Activated effector memory CD4-positive, alpha-beta T cell treated with Interleukin-2 at 50 U/mL for 16 hours (primary cell): ENCODE data around the gene THYN1.
"Not testable (repeated sequence)": the region's sequence is repeated elsewhere in the genome, so short reads cannot be mapped to it uniquely, and the experiment has no call there.

Source experiments
- DNase-seq: peaks from one replicate; pipeline ENCODE4 v3.0.0-alpha.2; 2020

The THYN1 gene

GRCh38 chr11:134253188-134253993 is at the start of gene THYN1, which contains the start of gene ACAD8:
Gene THYN1 (minus strand): TSS chr11:134253352. CDS start chr11:134252882, 470 bp downstream.
Gene ACAD8 (plus strand): TSS chr11:134253568. CDS start chr11:134253601, 33 bp downstream.
- peak; percentile 93 for DNase-seq

GRCh38 chr11:134294664-134295063 is 41.5 kb upstream of the THYN1 start:
- DNase-seq, result no peak

DNA sequence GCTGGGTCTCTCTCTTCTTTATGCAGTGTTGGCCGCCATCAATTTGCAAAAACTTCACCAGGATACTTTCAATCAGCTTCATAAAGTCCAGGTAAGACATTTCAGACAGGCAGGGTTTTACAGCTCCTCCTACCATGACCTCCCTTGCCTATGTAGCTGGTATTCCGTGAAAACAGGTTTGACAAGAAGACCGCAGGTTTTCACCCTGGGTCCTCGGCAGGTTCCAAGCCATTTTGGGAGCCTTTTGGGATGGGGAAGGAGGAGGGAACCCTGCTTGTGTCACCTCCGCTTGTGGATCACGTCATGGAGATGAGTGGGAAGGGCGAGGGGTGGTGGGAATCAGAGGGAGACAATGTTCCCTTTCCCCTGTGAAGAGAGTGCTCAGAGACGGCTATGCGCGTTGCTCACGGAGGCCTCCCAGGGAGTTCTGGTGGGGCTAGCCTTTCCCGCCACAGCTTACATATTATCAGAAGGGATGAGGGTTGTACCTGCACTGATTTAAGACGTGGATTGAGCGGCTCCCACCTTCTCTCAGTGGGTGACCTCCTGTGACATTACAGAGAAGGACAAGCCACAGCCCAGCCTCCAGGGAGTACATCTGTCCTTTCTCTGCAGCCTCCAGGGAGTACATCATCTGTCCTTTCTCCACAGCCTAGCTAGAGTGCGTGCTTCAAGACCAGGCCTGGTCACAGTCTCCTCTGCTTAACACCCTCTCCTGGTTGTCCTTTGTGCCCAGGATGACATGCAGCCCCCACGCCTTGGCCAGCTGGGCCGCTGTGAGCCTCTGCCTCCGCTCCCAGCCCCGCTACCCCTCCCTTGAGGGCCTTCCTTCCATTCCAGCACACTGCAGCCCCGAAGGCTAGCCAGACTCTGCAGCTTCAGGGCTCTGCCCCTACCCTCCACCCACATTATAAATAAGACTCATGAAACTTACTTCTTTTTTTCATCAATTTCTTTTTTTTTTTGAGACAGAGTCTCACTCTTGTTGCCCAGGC is 40.3 kb upstream of the THYN1 start:
- DNase-seq, result no peak

DNA sequence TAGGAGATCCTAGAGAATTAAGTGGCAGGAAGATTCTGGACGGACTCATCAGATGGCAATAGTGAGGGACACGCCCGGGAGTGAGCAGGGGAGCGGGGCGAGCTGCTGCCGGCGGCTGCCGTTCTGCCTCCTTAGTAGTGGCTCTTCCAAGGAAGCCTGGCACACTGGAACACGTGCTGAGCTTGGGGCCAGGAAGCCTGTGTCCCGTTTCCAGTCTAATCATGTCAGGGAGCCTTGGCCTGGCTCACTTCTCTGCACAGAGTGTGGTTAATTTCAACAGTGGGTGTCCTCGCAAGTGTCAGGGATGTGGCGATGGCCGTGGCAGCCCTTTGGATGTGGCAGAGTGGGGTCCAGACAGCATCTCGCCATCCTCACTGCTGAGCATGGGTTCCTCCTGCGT is 39.5 kb upstream of the THYN1 start:
- DNase-seq, result no peak

DNA sequence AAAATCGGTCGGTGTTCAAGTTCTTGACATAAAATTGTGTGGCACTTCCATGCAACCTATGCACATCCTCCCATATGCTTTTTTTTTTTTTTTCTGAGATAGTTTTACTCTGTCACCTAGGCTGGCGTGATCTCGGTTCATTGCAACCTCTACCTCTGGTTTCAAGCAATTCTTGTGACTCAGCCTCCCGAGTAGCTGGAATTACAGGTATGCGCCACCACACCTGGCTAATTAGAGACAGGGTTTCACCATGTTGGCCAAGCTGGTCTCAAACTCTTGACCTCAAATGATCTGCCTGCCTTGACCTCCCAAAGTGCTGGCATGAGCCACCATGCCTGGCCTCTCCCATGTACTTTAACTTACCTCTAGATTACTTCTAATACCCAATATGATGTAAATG is 38.0 kb upstream of the THYN1 start:
- DNase-seq, result no peak

GRCh38 chr11:134290646-134291045 is 37.5 kb upstream of the THYN1 start:
- DNase-seq, result no peak

DNA sequence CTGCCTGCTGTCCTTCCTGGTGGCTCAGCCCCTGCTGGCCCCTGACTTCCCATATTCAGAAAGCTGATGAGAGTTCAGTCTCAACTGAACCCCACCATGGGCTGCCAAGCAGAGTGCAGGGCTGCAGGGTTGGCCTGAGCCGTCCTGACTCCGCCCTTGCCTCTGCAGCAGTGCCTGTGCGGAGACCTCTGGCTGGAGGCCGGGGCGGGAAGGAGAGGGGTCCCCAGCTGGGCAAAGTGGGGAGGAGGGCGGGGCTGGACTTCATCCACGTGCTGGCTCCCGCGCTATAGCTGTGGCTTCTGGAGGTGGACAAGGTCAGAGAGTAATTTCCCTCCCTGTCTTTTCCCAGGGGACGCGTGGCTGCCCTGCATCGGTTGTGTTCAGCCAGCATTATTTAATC is 36.6 kb upstream of the THYN1 start:
- DNase-seq, result no peak

- no peak for DNase-seq
These were observed 36.0 kb upstream of the THYN1 start for GRCh38 chr11:134289167-134289566.

- DNase-seq, result no peak
These were observed 35.3 kb upstream of the THYN1 start for GRCh38 chr11:134288486-134288885.

- no peak for DNase-seq
These were observed 34.4 kb upstream of the THYN1 start for GRCh38 chr11:134287561-134287960.

DNA sequence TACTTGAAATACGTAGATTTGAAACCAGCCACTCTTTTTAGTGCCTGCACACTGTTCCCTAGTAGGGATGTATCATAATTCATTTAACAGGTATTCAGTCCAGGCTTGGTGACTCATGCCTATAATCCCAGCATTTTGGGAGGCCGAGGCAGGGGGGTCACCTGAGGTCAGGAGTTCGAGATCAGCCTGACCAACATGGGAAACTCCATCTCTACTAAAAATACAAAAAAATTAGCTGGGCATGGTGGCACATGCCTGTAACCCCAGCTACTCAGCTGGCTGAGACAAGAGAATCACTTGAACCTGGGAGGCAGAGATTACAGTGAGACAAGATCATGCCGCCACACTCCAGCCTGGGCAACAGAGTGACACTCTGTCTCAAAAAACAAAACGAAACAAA is 31.2 kb upstream of the THYN1 start:
- not testable (repeated sequence) for DNase-seq

- no peak for DNase-seq
These were observed 30.5 kb upstream of the THYN1 start for GRCh38 chr11:134283461-134284230.

GRCh38 chr11:134282121-134283045 is 29.2 kb upstream of the THYN1 start:
- no peak for DNase-seq

DNA sequence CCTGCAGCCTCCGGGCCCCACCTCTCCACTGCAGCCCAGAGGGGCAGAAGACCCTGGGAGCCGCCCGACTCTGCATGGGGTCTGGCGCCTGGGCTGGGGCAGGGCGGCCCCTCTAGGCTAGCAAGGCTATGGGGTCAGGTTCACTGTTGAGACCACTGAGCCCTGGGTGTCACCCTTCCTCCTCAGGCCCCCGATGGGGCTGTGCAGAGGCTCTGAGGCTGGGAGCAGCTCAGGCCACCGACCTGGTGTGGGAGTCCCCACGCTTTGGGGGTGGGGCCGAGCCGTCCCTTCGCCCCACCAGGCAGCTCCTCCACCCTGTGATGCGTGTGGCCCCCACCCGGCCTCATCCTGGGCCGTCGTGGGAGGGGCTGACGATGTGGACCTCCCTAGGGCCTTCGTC is 28.5 kb upstream of the THYN1 start:
- DNase-seq, result not testable (repeated sequence)

DNA sequence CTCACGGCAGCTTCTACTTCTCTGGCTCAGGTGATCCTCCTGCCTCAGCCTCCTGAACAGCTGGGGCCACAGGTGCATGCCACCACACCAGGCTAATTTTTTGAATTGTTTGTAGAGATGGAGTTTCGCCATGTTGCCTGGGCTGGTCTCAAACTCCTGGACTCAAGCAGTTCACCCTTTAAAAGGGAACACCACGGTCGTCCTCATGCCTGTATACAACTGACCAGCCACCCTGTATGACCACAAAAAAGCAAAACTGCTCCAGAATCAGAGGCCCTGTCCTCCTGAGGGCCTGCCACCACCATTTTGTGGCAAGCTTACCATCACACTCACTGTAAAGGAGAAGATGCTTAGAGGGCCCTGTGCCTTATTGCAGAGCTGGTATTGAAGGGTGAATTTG is 25.2 kb upstream of the THYN1 start:
- DNase-seq, result no peak

- no peak for DNase-seq
These were observed 24.2 kb upstream of the THYN1 start for GRCh38 chr11:134277183-134278001.

DNA sequence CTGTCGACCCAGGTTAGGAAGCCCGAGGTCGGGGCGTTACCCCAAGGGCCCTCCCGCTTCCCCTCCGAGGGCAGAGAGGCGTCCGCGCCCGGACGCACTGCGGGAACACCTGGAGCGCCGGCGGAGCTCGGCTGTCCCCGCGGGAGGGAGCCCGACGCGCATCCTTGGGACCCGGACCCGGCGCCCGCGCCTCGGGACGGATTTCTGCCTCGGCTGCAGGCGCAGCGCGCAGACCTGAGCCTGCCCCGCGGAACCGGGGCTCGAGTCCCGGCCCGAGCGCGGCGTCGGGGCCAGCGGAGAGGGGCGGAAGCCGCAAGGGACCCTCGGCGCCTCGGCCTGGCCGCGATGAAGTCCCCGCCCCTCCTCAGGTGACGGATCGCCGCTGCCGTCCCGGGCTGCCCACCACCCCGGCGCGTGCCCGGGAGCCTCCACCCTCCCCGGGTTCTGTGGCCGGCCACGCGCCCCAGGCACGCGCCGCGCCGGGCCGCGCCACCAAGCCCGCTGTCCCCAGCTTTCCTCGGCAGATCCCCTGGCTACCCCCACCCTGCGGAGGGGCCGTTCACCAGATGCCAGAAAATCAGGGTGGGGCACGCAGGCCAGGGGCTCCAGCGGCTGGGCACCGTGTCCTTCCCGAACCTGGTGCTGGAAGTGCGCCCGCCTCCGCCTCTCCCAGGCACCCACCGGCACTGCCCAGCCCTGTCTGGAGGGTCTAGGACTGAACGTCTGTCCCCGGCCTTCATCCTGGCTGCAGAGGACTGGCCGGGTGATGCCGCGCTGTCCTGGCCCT is 23.4 kb upstream of the THYN1 start:
- no peak for DNase-seq

DNA sequence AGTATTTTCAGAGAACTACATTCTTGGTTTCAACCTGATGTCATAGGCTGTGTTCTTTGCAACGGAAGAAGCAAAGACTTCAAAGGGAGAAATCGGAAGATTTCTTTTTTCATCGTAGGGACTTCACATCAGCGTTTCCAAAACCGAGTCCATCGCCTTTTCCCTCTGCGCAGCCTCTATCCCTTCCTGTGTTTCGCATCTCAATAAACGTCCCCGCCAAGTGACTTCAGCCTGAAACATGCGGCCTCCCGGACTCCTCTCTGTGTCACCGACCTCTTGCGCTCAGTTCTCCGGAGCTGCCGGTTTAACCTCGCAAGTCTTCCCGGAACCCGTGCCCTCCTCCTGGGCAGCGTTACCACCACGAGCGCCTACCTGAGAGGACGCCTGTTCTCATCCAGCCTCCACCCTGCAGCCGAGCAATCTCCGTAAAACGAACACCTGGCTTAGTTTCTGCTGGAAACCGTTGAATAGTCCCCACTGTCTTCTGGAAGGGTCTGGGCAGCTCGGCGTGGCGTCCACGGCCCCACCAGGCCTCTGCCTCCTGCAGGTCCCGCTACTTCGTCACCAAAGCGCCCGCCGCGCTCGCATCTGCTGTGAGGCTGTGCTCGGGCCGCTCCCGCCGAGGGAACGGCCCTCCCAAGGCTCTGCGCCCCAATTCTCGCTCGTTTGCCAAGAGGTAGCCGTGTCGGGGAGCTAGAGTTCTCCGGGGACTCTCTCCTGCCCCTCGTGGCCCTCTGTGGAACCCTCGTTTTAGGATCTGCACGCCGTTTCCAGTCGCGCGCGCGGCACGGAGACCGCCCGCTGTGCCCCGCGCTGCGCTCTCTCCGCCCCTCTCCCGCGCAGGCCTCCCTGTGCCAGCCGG is 22.6 kb upstream of the THYN1 start, which contains the start of gene GLB1L3:
Gene GLB1L3 (plus strand): TSS at position 846 of the 862 bp plus-strand sequence. CDS start 362 bp downstream, outside the sequence.
- peak; percentile 72 for DNase-seq

- no peak for DNase-seq
These were observed 22.0 kb upstream of the THYN1 start for GRCh38 chr11:134275188-134275533.
